ENCODE data around the gene PCDHGB6.
A peak's percentile ranks its signal among the peaks of the same experiment; 100 is the strongest.

PCDHGB6 gene

DNA sequence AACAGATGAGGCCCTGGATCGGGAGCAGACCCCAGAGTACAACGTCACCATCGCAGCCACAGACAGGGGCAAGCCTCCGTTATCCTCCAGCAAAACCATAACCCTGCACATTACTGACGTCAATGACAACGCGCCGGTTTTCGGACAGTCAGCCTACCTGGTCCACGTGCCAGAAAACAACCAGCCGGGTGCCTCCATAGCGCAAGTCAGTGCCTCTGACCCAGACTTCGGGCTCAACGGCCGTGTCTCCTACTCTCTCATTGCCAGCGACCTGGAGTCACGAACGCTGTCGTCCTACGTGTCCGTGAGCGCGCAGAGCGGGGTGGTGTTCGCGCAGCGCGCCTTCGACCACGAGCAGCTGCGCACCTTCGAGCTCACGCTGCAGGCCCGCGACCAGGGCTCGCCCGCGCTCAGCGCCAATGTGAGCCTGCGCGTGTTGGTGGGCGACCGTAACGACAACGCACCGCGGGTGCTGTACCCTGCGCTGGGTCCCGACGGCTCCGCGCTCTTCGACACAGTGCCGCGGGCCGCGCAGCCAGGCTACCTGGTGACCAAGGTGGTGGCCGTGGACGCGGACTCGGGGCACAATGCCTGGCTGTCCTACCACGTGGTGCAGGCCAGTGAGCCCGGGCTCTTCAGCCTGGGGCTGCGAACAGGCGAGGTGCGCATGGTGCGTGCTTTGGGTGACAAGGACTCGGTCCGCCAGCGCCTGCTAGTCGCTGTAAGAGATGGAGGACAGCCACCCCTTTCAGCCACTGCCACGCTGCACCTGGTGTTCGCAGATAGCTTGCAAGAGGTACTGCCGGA is 11.5 kb downstream of the PCDHGB6 start:
- no peak for DNase-seq
- no peak overlapping the region for H3K4me3 ChIP-seq (ENCODE audit: low read length)
- H3K4me2 ChIP-seq (ENCODE audit: low read depth, low read length), result no peak overlapping the region
- H3K9ac ChIP-seq (ENCODE audit: low read length), result no peak overlapping the region
- H3K4me1 ChIP-seq (ENCODE audit: low read length), result 0 out of 2 replicates have a peak, but pooled peaks cover 3% of the 10 kb centered on the region
- H2AFZ ChIP-seq (ENCODE audit: low read length), result no peak overlapping the region
- H3K27me3 ChIP-seq (replicated peaks; ENCODE audit: insufficient read depth, low read length), result peaks cover 26% of the 10 kb centered on the region
- TF ChIP-seq EZH2 (optimal IDR thresholded peaks at IDR 0.05; ENCODE audit: low read depth, low read length) (no peak), EZH2phosphoT487 (IDR thresholded peaks at IDR 0.05; ENCODE audit: low read length) (no peak)
- TF ChIP-seq, protein P1, sequence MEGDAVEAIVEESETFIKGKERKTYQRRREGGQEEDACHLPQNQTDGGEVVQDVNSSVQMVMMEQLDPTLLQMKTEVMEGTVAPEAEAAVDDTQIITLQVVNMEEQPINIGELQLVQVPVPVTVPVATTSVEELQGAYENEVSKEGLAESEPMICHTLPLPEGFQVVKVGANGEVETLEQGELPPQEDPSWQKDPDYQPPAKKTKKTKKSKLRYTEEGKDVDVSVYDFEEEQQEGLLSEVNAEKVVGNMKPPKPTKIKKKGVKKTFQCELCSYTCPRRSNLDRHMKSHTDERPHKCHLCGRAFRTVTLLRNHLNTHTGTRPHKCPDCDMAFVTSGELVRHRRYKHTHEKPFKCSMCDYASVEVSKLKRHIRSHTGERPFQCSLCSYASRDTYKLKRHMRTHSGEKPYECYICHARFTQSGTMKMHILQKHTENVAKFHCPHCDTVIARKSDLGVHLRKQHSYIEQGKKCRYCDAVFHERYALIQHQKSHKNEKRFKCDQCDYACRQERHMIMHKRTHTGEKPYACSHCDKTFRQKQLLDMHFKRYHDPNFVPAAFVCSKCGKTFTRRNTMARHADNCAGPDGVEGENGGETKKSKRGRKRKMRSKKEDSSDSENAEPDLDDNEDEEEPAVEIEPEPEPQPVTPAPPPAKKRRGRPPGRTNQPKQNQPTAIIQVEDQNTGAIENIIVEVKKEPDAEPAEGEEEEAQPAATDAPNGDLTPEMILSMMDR (IDR thresholded peaks at IDR 0.05; ENCODE audit: low read length), result no peak
- H3K36me3 ChIP-seq (replicated peaks; ENCODE audit: insufficient read depth, low read length), result no peaks in the 10 kb centered on the region
- no peaks in the 10 kb centered on the region for H4K20me1 ChIP-seq (ENCODE audit: insufficient read depth, low read length)
- H3K9me3 ChIP-seq (replicated peaks; ENCODE audit: insufficient read depth, low read length), result no peaks in the 10 kb centered on the region
- no peaks in the 10 kb centered on the region for H3F3A ChIP-seq (ENCODE audit: insufficient read depth, low read length)
- H3K9me2 ChIP-seq (replicated peaks; ENCODE audit: insufficient read depth, low read length), result no peaks in the 10 kb centered on the region
- H3K79me2 ChIP-seq (ENCODE audit: low read length), result no peaks in the 10 kb centered on the region
- no peak overlapping the region for H3K27ac ChIP-seq (ENCODE audit: low read length)

DNA sequence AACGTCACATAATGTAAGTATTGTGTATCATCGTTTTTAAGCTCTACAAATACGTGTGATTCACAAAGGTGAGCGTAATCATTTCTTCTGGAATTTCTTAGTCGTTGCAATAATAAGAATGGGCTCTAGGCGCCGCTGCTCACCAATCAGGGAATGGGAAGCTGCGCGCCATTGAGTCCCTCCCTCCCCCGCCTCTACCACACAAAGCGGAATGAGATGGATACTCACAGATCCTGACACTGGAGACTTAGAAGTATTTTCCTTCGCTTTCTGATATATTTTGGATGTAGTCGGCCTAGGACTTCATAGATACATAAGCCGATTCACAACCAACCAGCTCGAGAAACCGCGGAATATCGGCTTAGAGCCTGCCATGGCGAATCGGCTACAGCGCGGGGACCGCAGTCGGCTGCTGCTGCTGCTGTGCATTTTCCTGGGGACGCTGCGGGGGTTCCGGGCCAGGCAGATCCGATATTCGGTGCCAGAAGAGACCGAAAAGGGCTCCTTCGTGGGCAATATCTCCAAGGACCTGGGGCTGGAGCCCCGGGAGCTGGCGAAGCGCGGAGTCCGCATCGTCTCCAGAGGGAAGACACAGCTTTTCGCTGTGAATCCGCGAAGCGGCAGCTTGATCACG is 13.2 kb downstream of the PCDHGB6 start, which contains the start of gene PCDHGA11:
TSS of gene PCDHGA11 (plus strand) at position 197 of the 634 bp plus-strand sequence. CDS start at position 374, 177 bp downstream.
- Histone ChIP-seq H3K9me3 (replicated peaks; ENCODE audit: insufficient read depth, low read length) (no peaks in the 10 kb centered on the region), H3K9me2 (replicated peaks; ENCODE audit: insufficient read depth, low read length) (no peaks in the 10 kb centered on the region), H3K4me2 (ENCODE audit: low read depth, low read length) (peak within 1 kb of the TSS; percentile 90), H3K27ac (ENCODE audit: low read length) (no peak within 1 kb of the TSS), H3K27me3 (replicated peaks; ENCODE audit: insufficient read depth, low read length) (peaks cover 35% of the 10 kb centered on the region), H3F3A (ENCODE audit: insufficient read depth, low read length) (no peaks in the 10 kb centered on the region), H3K36me3 (replicated peaks; ENCODE audit: insufficient read depth, low read length) (no peaks in the 10 kb centered on the region), H3K4me3 (ENCODE audit: low read length) (peak within 1 kb of the TSS; percentile 75), H4K20me1 (ENCODE audit: insufficient read depth, low read length) (no peaks in the 10 kb centered on the region), H3K9ac (ENCODE audit: low read length) (peak within 1 kb of the TSS; percentile 24; the same call in 1 of the 2 replicates), H3K79me2 (ENCODE audit: low read length) (no peaks in the 10 kb centered on the region), H3K4me1 (ENCODE audit: low read length) (0 out of 2 replicates have a peak, but pooled peaks cover 3% of the 10 kb centered on the region), H2AFZ (ENCODE audit: low read length) (peak within 1 kb of the TSS; percentile 87)
- DNase-seq, result peak; percentile 66
- no peak for TF ChIP-seq EZH2phosphoT487 (IDR thresholded peaks at IDR 0.05; ENCODE audit: low read length)
- TF ChIP-seq, protein P1 (IDR thresholded peaks at IDR 0.05; ENCODE audit: low read length), result peak; percentile 76

DNA sequence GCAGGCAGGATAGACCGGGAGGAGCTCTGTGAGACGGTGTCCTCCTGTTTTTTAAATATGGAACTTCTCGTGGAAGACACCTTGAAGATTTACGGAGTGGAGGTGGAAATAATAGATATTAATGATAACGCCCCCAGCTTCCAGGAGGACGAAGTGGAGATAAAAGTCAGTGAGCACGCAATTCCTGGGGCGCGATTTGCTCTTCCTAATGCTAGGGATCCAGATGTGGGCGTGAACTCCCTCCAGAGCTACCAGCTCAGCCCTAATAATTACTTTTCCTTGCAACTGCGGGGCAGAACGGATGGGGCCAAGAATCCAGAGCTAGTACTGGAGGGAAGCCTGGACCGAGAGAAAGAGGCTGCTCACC is 13.7 kb downstream of the PCDHGB6 start:
- Histone ChIP-seq H3F3A (ENCODE audit: insufficient read depth, low read length) (no peaks in the 10 kb centered on the region), H4K20me1 (ENCODE audit: insufficient read depth, low read length) (no peaks in the 10 kb centered on the region), H3K9me2 (replicated peaks; ENCODE audit: insufficient read depth, low read length) (no peaks in the 10 kb centered on the region), H3K4me2 (ENCODE audit: low read depth, low read length) (peak overlapping the region; percentile 90), H2AFZ (ENCODE audit: low read length) (peak overlapping the region; percentile 87), H3K9ac (ENCODE audit: low read length) (peak overlapping the region; percentile 24; the same call in 1 of the 2 replicates), H3K4me3 (ENCODE audit: low read length) (peak overlapping the region; percentile 75), H3K36me3 (replicated peaks; ENCODE audit: insufficient read depth, low read length) (no peaks in the 10 kb centered on the region), H3K27ac (ENCODE audit: low read length) (no peak overlapping the region), H3K79me2 (ENCODE audit: low read length) (no peaks in the 10 kb centered on the region), H3K27me3 (replicated peaks; ENCODE audit: insufficient read depth, low read length) (peaks cover 35% of the 10 kb centered on the region), H3K4me1 (ENCODE audit: low read length) (0 out of 2 replicates have a peak, but pooled peaks cover 3% of the 10 kb centered on the region), H3K9me3 (replicated peaks; ENCODE audit: insufficient read depth, low read length) (no peaks in the 10 kb centered on the region)
- no peak for DNase-seq
- TF ChIP-seq, protein P1 (IDR thresholded peaks at IDR 0.05; ENCODE audit: low read length), result no peak
